HepG2 (cell line): ENCODE data around the gene SMYD1. TPM values are rescaled to one million over a fixed set of nuclear protein-coding genes. Genes with fewer than 3 reads are reported as not detected.

Experiments
- ATAC-seq: fragments of 200-7000 bp; cut with Tn5 transposase; 3 replicates; pipeline ENCODE4 v1.9.1; 2020; ENCODE audit warnings: mild to moderate bottlenecking, moderate library complexity
- BruUV-seq: library from RNA; stranded (reverse); fragments of 400-500 nt; replicated peaks from 2 replicates; lab custom pipeline; 2021; lab: Mats Ljungman, UMichigan
- CTCF ChIA-PET: fragments of 300-600 bp; formaldehyde crosslinking; extraction: SDS; loops from one replicate; lab custom pipeline; 2021; ENCODE audit warnings: low total read pairs, inconsistent platforms, low intra/inter-chr PET ratio; lab: Yijun Ruan, JAX
- POLR2A ChIA-PET: fragments of 350-600 bp; sonication (Branson Sonifier 250); formaldehyde crosslinking; loops from one replicate; lab custom pipeline; 2020; ENCODE audit warnings: antibody characterized with exemption, inconsistent platforms; lab: Yijun Ruan, JAX
- DNase-seq: peaks from one replicate; pipeline ENCODE4 v3.0.0-alpha.2; 2015; ENCODE audit warnings: low spot score
- FAIRE-seq: peaks from 3 replicates; lab custom pipeline; 2011; peaks lifted over from hg19 to GRCh38; lab: Jason Lieb, UNC
- H2AFZ ChIP-seq: one replicate; pipeline ENCODE4 v1.6.1; 2011; ENCODE audit warnings: low read length, inconsistent platforms
- H3K27ac ChIP-seq: fragments of 300-600 bp; 3 replicates; pipeline ENCODE4 v1.8.0; 2011; ENCODE audit warnings: mixed run types, mild to moderate bottlenecking, mixed read lengths, low read length, inconsistent platforms; ENCODE audit not compliant: insufficient read depth; ENCODE audit errors: extremely low read length
- H3K27me3 ChIP-seq, 2 experiments: fragments of 200-600 bp in 1 of 2; 2 replicates in 1 of 2; 3 replicates in 1 of 2; pipeline versions ENCODE4 v1.6.0 to v1.8.0; 2011; ENCODE audit warnings: low read length in 2 of 2, mild to moderate bottlenecking in 2 of 2, moderate library complexity in 2 of 2, inconsistent platforms in 1 of 2; ENCODE audit not compliant: insufficient read depth in 2 of 2, control insufficient read depth in 1 of 2
- H3K36me3 ChIP-seq, 2 experiments: fragments of 200-600 bp in 1 of 2; replicated peaks in 1 of 2; 2 replicates in 1 of 2; 3 replicates in 1 of 2; pipeline versions ENCODE4 v1.5.1 to v1.8.0; 2011; ENCODE audit warnings: low read length in 2 of 2, inconsistent platforms in 1 of 2; ENCODE audit not compliant: insufficient read depth in 2 of 2, control insufficient read depth in 1 of 2
- H3K4me1 ChIP-seq: 2 replicates; pipeline ENCODE4 v1.5.1; 2012; ENCODE audit warnings: low read length, inconsistent platforms; ENCODE audit not compliant: insufficient read depth
- H3K4me2 ChIP-seq: 2 replicates; pipeline ENCODE4 v1.6.0; 2011; ENCODE audit warnings: low read depth, low read length, inconsistent platforms
- H3K4me3 ChIP-seq, 3 experiments: fragments of 200-600 bp in 1 of 3; sonication (generic), shearing (Covaris generic) in 1 of 3; replicated peaks in 1 of 3; 2 replicates each; pipeline ENCODE4 v1.5.1; 2011 to 2016; ENCODE audit warnings: low read length in 3 of 3, inconsistent platforms in 2 of 3, low read depth in 2 of 3, mild to moderate bottlenecking in 2 of 3, control low read depth in 1 of 3, mixed read lengths in 1 of 3; ENCODE audit not compliant: insufficient read depth in 1 of 3
- H3K79me2 ChIP-seq: one replicate; pipeline ENCODE4 v1.6.1; 2011; ENCODE audit warnings: low read length, inconsistent platforms; ENCODE audit not compliant: insufficient read depth
- H3K9ac ChIP-seq: 2 replicates; pipeline ENCODE4 v1.6.0; 2011; ENCODE audit warnings: mild to moderate bottlenecking, low read depth, low read length, inconsistent platforms; ENCODE audit not compliant: insufficient read depth
- H3K9me3 ChIP-seq: 2 replicates; pipeline ENCODE4 v1.5.1; 2012; ENCODE audit warnings: mild to moderate bottlenecking, low read length
- H4K20me1 ChIP-seq: 2 replicates; pipeline ENCODE4 v1.6.0; 2011; ENCODE audit warnings: inconsistent platforms, mild to moderate bottlenecking, low read length, moderate library complexity; ENCODE audit not compliant: insufficient read depth
- CEBPB ChIP-seq: IDR thresholded peaks from 2 replicates; pipeline ENCODE4 v1.6.1; 2011; ENCODE audit warnings: low read depth, low read length, improper control_type of control experiment, borderline replicate concordance
- CEBPG ChIP-seq: IDR thresholded peaks from 2 replicates; pipeline ENCODE4 v1.6.1; 2016
- CHD4 ChIP-seq: fragments of 200-600 bp; sonication (generic); IDR thresholded peaks from 2 replicates; pipeline ENCODE4 v1.7.0; 2017; ENCODE audit warnings: mild to moderate bottlenecking, low read length, borderline replicate concordance
- KDM1A ChIP-seq: IDR thresholded peaks from 2 replicates; pipeline ENCODE4 v1.6.1; 2016; ENCODE audit warnings: missing compliant biosample characterization
- RNF2 ChIP-seq: fragments of 450-650 bp; conservative IDR thresholded peaks from 2 replicates; pipeline ENCODE4 v1.6.1; 2016; ENCODE audit warnings: low read depth
- ZMYM2 ChIP-seq: sonication (generic); formaldehyde crosslinking; IDR thresholded peaks from 2 replicates; pipeline ENCODE4 v1.8.0; 2022; ENCODE audit warnings: mild to moderate bottlenecking, missing genetic modification reagents
- ZNF121 ChIP-seq: sonication (generic); formaldehyde crosslinking; IDR thresholded peaks from 2 replicates; pipeline ENCODE4 v1.5.0; 2020; ENCODE audit warnings: mild to moderate bottlenecking, missing genetic modification reagents
- ZSCAN25 ChIP-seq: sonication (generic); formaldehyde crosslinking; IDR thresholded peaks from 2 replicates; pipeline ENCODE4 v1.8.0; 2022; ENCODE audit warnings: mild to moderate bottlenecking, missing genetic modification reagents
- WGBS: methylation state at CpG from one replicate; pipeline ENCODE4 v1.1.6; 2017; ENCODE audit warnings: low lambda C conversion rate; 5-methylcytosine and 5-hydroxymethylcytosine counted together
- in situ Hi-C: cut with HindIII; loops from 2 replicates; pipeline ENCODE4 v1.10.0; 2017; ENCODE audit warnings: low pct_unique_long_range_greater_than_20kb; ENCODE audit not compliant: extremely low pct_ligation_motif_present
- intact Hi-C: fragments of 100-400 bp; cut with micrococcal nuclease; formaldehyde crosslinking; loops from one replicate; pipeline ENCODE4 v1.10.0; 2022; ENCODE audit not compliant: unreplicated experiment
- polyA plus RNA-seq, 8 experiments: library from polyadenylated mRNA; depleted of rRNA in 3 of 8; stranded (reverse) in 7 of 8; unstranded in 1 of 8; fragments of >200 nt; fragmentation: Illumina TruSeq in 4 of 8; extraction: Trizol in 4 of 8; gene quantifications; 2 replicates each; pipeline versions ENCODE4 v1.2.1 to v1.2.3, GENCODE V29; 2011 to 2016; ENCODE audit warnings: low read depth in 4 of 8, missing spikeins in 1 of 8, mixed read lengths in 1 of 8; ENCODE audit not compliant: insufficient read depth in 1 of 8
- total RNA-seq, 5 experiments: library from RNA; depleted of rRNA; stranded (reverse); fragments of >200 nt; fragmentation: Illumina TruSeq; extraction: Trizol; gene quantifications; 2 replicates each; pipeline ENCODE4 v1.2.3, GENCODE V29; 2016; ENCODE audit warnings: low read depth in 1 of 5
- TF ChIP-seq, protein P1 (sequence below): sonication (generic); formaldehyde crosslinking; IDR thresholded peaks from 2 replicates; pipeline ENCODE4 v1.5.0; 2020; ENCODE audit warnings: missing genetic modification reagents
- TF ChIP-seq, protein P2 (sequence below): sonication (generic); formaldehyde crosslinking; IDR thresholded peaks from 2 replicates; pipeline ENCODE4 v1.8.1; 2023; ENCODE audit warnings: mild to moderate bottlenecking, missing genetic modification reagents, borderline replicate concordance

SMYD1 gene
- total and polyA plus RNA-seq, 2 of the 13 experiments (the other 11 are each of a cell fraction or from before 2014, with no cell fraction given) = not detected

DNA sequence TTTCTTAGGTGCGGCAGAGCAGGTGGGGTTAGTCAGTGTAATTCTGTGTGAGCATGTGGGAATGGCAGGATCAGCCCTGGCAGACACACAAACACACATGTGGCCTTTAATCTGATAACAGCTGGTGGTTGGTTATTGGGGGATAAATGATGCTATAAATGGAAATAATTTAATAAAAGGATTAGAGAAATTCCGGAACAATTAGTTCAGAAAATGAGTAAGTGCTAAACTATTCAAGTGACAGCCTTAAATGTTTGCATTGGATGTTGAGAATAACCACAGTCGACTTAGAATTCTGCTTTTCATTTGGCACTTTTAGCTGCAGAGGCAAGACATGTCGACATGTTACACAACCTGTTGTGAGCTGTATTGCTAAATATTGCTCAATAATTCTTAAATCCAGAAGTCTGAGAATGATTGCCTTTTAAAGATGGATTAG is 7.2 kb downstream of the SMYD1 start:
- H3K4me1 ChIP-seq = no peaks in the 10 kb centered on the region
- H3K9ac ChIP-seq = no peak overlapping the region
- intact Hi-C loops (no loop called here), in situ Hi-C loops (loop anchor here (25.0 kb wide), 1 partner anchor 387 kb away; the partner anchor contains the start of gene FOXI3)
- ChIA-PET POLR2A (interaction anchor here (0.9 kb wide), 1 partner anchor 49 kb away, joined by 3 read pairs; no protein-coding TSS in a partner anchor), CTCF (no interaction called here)
- no peaks in the 10 kb centered on the region for H3K36me3 ChIP-seq
- no peaks in the 10 kb centered on the region for H4K20me1 ChIP-seq
- no peak overlapping the region for H3K27ac ChIP-seq
- ATAC-seq (no peak), FAIRE-seq (no peak), DNase-seq (no peak)
- no peaks in the 10 kb centered on the region for H3K79me2 ChIP-seq
- H3K4me3 ChIP-seq = no peak overlapping the region
- WGBS = 37% methylated on average over 4 of the region's 4 CpGs
- no peak overlapping the region for H2AFZ ChIP-seq
- TF ChIP-seq RNF2 (no peak), KDM1A (no peak), CEBPG (0 out of 2 replicates have a peak, but pooled peaks have one; percentile 18), ZMYM2 (CRISPR knock-in tag) (no peak), CEBPB (peak; percentile 91)
- TF ChIP-seq, protein P1, sequence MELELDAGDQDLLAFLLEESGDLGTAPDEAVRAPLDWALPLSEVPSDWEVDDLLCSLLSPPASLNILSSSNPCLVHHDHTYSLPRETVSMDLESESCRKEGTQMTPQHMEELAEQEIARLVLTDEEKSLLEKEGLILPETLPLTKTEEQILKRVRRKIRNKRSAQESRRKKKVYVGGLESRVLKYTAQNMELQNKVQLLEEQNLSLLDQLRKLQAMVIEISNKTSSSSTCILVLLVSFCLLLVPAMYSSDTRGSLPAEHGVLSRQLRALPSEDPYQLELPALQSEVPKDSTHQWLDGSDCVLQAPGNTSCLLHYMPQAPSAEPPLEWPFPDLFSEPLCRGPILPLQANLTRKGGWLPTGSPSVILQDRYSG = no peak
- no peak overlapping the region for H3K4me2 ChIP-seq
- peaks cover 0 to 11% of the 10 kb centered on the region in 2 experiments; a peak in 3 of 5 replicates for H3K27me3 ChIP-seq
- H3K9me3 ChIP-seq = no peaks in the 10 kb centered on the region
- no TSS peak for BruUV-seq

DNA sequence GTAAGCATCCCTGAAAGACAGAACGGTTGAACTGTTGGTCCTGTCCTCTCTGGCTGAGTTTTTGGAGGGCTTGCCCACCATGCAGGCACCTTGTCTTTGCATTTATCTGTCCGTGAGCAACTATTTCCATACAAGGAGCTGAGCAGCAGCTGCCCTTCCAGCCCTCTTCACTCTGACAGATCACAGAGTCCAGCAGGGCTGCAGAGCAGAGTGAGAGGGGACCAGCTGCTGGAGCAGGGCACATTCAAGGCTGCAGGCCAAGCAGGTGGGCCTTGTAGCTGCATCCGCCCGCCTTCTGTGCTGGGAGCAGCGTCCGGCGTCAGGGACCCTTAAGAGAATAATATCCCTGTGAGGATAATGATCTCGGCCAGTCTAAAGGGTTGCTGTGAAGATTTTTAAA is 9.5 kb downstream of the SMYD1 start:
- no peak overlapping the region for H3K27ac ChIP-seq
- H3K9me3 ChIP-seq = no peaks in the 10 kb centered on the region
- peaks cover 0 to 12% of the 10 kb centered on the region in 2 experiments; a peak in 2 of 5 replicates for H3K27me3 ChIP-seq
- H2AFZ ChIP-seq = no peak overlapping the region
- intact Hi-C loops (no loop called here), in situ Hi-C loops (no loop called here)
- TF ChIP-seq ZSCAN25 (CRISPR knock-in tag) (peak; percentile 65; the same call in 1 of the 2 replicates), CHD4 (no peak), ZNF121 (no peak)
- TF ChIP-seq, protein P2, sequence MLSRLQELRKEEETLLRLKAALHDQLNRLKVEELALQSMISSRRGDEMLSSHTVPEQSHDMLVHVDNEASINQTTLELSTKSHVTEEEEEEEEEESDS = no peak
- ATAC-seq (peak; percentile 85), FAIRE-seq (no peak), DNase-seq (no peak)
- H3K4me3 ChIP-seq = no peak overlapping the region
- peaks cover 6% of the 10 kb centered on the region for H3K4me1 ChIP-seq
- H3K9ac ChIP-seq = no peak overlapping the region
- H3K79me2 ChIP-seq = no peaks in the 10 kb centered on the region
- H3K36me3 ChIP-seq = no peaks in the 10 kb centered on the region
- WGBS = 34% methylated on average over 8 of the region's 8 CpGs
- BruUV-seq = no TSS peak
- H3K4me2 ChIP-seq = no peak overlapping the region
- no peaks in the 10 kb centered on the region for H4K20me1 ChIP-seq
- CTCF ChIA-PET = no interaction called here
- POLR2A ChIA-PET = interaction anchor here (0.7 kb wide), 1 partner anchor 603 kb away, joined by 4 read pairs; no protein-coding TSS in a partner anchor
